ENCODE data around the gene EPN2.
"Not testable (repeated sequence)": the region's sequence is repeated elsewhere in the genome, so short reads cannot be mapped to it uniquely, and the experiment has no call there.

EPN2 gene

GRCh38 chr17:19270347-19270703 is 33.2 kb downstream of the EPN2 start:
- H3K4me3 ChIP-seq (ENCODE audit: low read length): no peak overlapping the region
- no peak for TF ChIP-seq CTCF (conservative IDR thresholded peaks at IDR 0.05; ENCODE audit: low read depth, low read length)
- no peak for DNase-seq (ENCODE audit: low read depth)

- no peak overlapping the region for H3K4me3 ChIP-seq (ENCODE audit: low read length)
- DNase-seq (ENCODE audit: low read depth): no peak
- peak; percentile 16 for TF ChIP-seq CTCF (conservative IDR thresholded peaks at IDR 0.05; ENCODE audit: low read depth, low read length)
These were observed 33.8 kb downstream of the EPN2 start for GRCh38 chr17:19270704-19271611.

GRCh38 chr17:19271780-19272357 is 34.7 kb downstream of the EPN2 start:
- DNase-seq (ENCODE audit: low read depth): no peak
- H3K4me3 ChIP-seq (ENCODE audit: low read length): no peak overlapping the region
- TF ChIP-seq CTCF (conservative IDR thresholded peaks at IDR 0.05; ENCODE audit: low read depth, low read length): no peak

GRCh38 chr17:19273731-19274130 is 36.6 kb downstream of the EPN2 start:
- no peak for TF ChIP-seq CTCF (conservative IDR thresholded peaks at IDR 0.05; ENCODE audit: low read depth, low read length)
- no peak for DNase-seq (ENCODE audit: low read depth)
- no peak overlapping the region for H3K4me3 ChIP-seq (ENCODE audit: low read length)

GRCh38 chr17:19274893-19275292 is 37.7 kb downstream of the EPN2 start:
- TF ChIP-seq CTCF (conservative IDR thresholded peaks at IDR 0.05; ENCODE audit: low read depth, low read length): no peak
- no peak overlapping the region for H3K4me3 ChIP-seq (ENCODE audit: low read length)
- DNase-seq (ENCODE audit: low read depth): no peak

GRCh38 chr17:19275457-19276127 is 38.4 kb downstream of the EPN2 start:
- DNase-seq (ENCODE audit: low read depth): no peak
- no peak for TF ChIP-seq CTCF (conservative IDR thresholded peaks at IDR 0.05; ENCODE audit: low read depth, low read length)

GRCh38 chr17:19278284-19278683 is 41.1 kb downstream of the EPN2 start:
- not testable (repeated sequence) for DNase-seq (ENCODE audit: low read depth)

More at GRCh38 chr17:19275457-19276127, 38.4 kb downstream of the EPN2 start:
- no peak overlapping the region for H3K4me3 ChIP-seq (ENCODE audit: low read length)

More at GRCh38 chr17:19278284-19278683, 41.1 kb downstream of the EPN2 start:
- H3K4me3 ChIP-seq (ENCODE audit: low read length): not testable (repeated sequence)
